ENCODE data around the gene FBXO27.

Gene FBXO27

GRCh38 chr19:38985262-38985661 is 47.1 kb downstream of the FBXO27 start:
- DNase-seq: no peak

- DNase-seq: no peak
Observed at GRCh38 chr19:38980583-38981374, 51.6 kb downstream of the FBXO27 start.

GRCh38 chr19:38979812-38980211 is 52.5 kb downstream of the FBXO27 start:
- DNase-seq: no peak

GRCh38 chr19:38978326-38978689 is 54.0 kb downstream of the FBXO27 start:
- DNase-seq: no peak

GRCh38 chr19:38977445-38978325 is 54.7 kb downstream of the FBXO27 start:
- no peak for DNase-seq

- DNase-seq: no peak
Observed at GRCh38 chr19:38975861-38976271, 56.5 kb downstream of the FBXO27 start.

- DNase-seq: no peak
Observed at GRCh38 chr19:38975214-38975860, 57.0 kb downstream of the FBXO27 start, which contains the start of gene FBXO17. Gene FBXO17, minus strand, starts transcription at chr19:38975742. Its CDS starts 25,423 bp downstream, at chr19:38950319.

- DNase-seq: no peak
Observed at GRCh38 chr19:38974624-38975213, 57.6 kb downstream of the FBXO27 start.
